K562 (cell line): ENCODE measurements around the gene GSG1. TPM values are rescaled to one million over a fixed set of nuclear protein-coding genes. Genes with fewer than 3 reads are reported as not detected.

Source experiments
- ATAC-seq: fragments of 200-7000 bp; cut with Tn5 transposase; 3 replicates; pipeline ENCODE4 v1.9.1; 2020; ENCODE audit warnings: moderate library complexity
- BruUV-seq: library from RNA; stranded (reverse); fragments of 400-500 nt; replicated peaks from 2 replicates; lab custom pipeline; 2021; lab: Mats Ljungman, UMichigan
- CTCF ChIA-PET: fragments of 300-600 bp; formaldehyde crosslinking; extraction: SDS; loops from one replicate; lab custom pipeline; 2021; ENCODE audit warnings: low intra/inter-chr PET ratio; lab: Yijun Ruan, JAX
- POLR2A ChIA-PET: fragments of 300-600, 350-650 bp; sonication (Branson Sonifier 250); formaldehyde crosslinking; extraction: SDS; loops from one replicate; lab custom pipeline; 2021; ENCODE audit warnings: antibody characterized with exemption, inconsistent platforms; lab: Yijun Ruan, JAX
- DNase-seq, 4 experiments: peaks; one replicate each; pipeline versions ENCODE4 v3.0.0 to v3.0.0-alpha.2; 2011 to 2018; ENCODE audit warnings: low spot score in 3 of 4, mixed read lengths in 3 of 4; ENCODE audit errors: extremely low read depth in 1 of 4
- FAIRE-seq: peaks from 2 replicates; lab custom pipeline; 2011; peaks lifted over from hg19 to GRCh38; lab: Jason Lieb, UNC
- H2AFZ ChIP-seq: 2 replicates; pipeline ENCODE4 v1.6.0; 2011; ENCODE audit warnings: low read depth, low read length, control low read depth, inconsistent platforms
- H3K27ac ChIP-seq: fragments of 200-600 bp; 3 replicates; pipeline ENCODE4 v1.8.0; 2011; ENCODE audit warnings: low read depth, mild to moderate bottlenecking, control low read depth, inconsistent platforms, low read length, moderate library complexity, mixed read lengths; ENCODE audit errors: extremely low read depth
- H3K27me3 ChIP-seq, 2 experiments: fragments of 300-600 bp in 1 of 2; 2 replicates in 1 of 2; 3 replicates in 1 of 2; pipeline versions ENCODE4 v1.6.0 to v1.8.0; 2011; ENCODE audit warnings: inconsistent platforms in 2 of 2, low read length in 2 of 2, mild to moderate bottlenecking in 1 of 2, mixed read lengths in 1 of 2, moderate library complexity in 1 of 2; ENCODE audit not compliant: control insufficient read depth in 2 of 2, insufficient read depth in 2 of 2
- H3K36me3 ChIP-seq: fragments of 300-600 bp; 3 replicates; pipeline ENCODE4 v1.8.0; 2011; ENCODE audit warnings: mild to moderate bottlenecking, low read length, inconsistent platforms; ENCODE audit not compliant: control insufficient read depth, insufficient read depth
- H3K4me1 ChIP-seq, 2 experiments: fragments of 200-600 bp in 1 of 2; replicated peaks in 1 of 2; 2 replicates in 1 of 2; 3 replicates in 1 of 2; pipeline versions ENCODE4 v1.5.1 to v1.8.0; 2011; ENCODE audit warnings: inconsistent platforms in 2 of 2, low read length in 2 of 2, mild to moderate bottlenecking in 1 of 2, mixed read lengths in 1 of 2, moderate library complexity in 1 of 2; ENCODE audit not compliant: control insufficient read depth in 2 of 2, insufficient read depth in 2 of 2
- H3K4me2 ChIP-seq: 2 replicates; pipeline ENCODE4 v1.6.1; 2011; ENCODE audit warnings: low read length, control low read depth, inconsistent platforms, mixed read lengths; ENCODE audit not compliant: insufficient read depth
- H3K4me3 ChIP-seq: fragments of 200-600 bp; sonication (generic), shearing (Covaris generic); 2 replicates; pipeline ENCODE4 v1.5.1; 2016; ENCODE audit warnings: control low read depth, inconsistent platforms
- H3K79me2 ChIP-seq: fragments of 200-600 bp; 3 replicates; pipeline ENCODE4 v1.8.0; 2011; ENCODE audit warnings: low read length, inconsistent platforms; ENCODE audit not compliant: control insufficient read depth, insufficient read depth
- H3K9ac ChIP-seq, 2 experiments: 2 replicates each; pipeline versions ENCODE4 v1.6.0 to v1.6.1; 2011; ENCODE audit warnings: low read depth in 2 of 2, low read length in 2 of 2, control low read depth in 1 of 2, inconsistent platforms in 1 of 2, mild to moderate bottlenecking in 1 of 2, mixed read lengths in 1 of 2; ENCODE audit not compliant: insufficient read depth in 1 of 2
- H3K9me1 ChIP-seq: one replicate; pipeline ENCODE4 v1.6.0; 2011; ENCODE audit warnings: inconsistent platforms, mild to moderate bottlenecking, low read length, moderate library complexity; ENCODE audit not compliant: control insufficient read depth, insufficient read depth
- H3K9me3 ChIP-seq: replicated peaks from 2 replicates; pipeline ENCODE4 v1.5.1; 2011; ENCODE audit warnings: low read depth, low read length, inconsistent platforms; ENCODE audit not compliant: control insufficient read depth, insufficient read depth
- H4K20me1 ChIP-seq: replicated peaks from 2 replicates; pipeline ENCODE4 v1.6.1; 2011; ENCODE audit warnings: low read length, inconsistent platforms, mixed read lengths; ENCODE audit not compliant: control insufficient read depth, insufficient read depth
- MEIS2 ChIP-seq: fragments of 450-650 bp; IDR thresholded peaks from 2 replicates; pipeline ENCODE4 v1.6.1; 2014; ENCODE audit warnings: mild to moderate bottlenecking; ENCODE audit not compliant: partially characterized antibody
- NCOA4 ChIP-seq: fragments of 450-650 bp; IDR thresholded peaks from 2 replicates; pipeline ENCODE4 v1.6.1; 2018; ENCODE audit warnings: mild to moderate bottlenecking; ENCODE audit not compliant: partially characterized antibody
- NFXL1 ChIP-seq: fragments of 450-650 bp; formaldehyde crosslinking; IDR thresholded peaks from 2 replicates; pipeline ENCODE4 v1.4.0; 2021; ENCODE audit warnings: mild to moderate bottlenecking
- PTRF ChIP-seq: fragments of 450-650 bp; IDR thresholded peaks from 2 replicates; pipeline ENCODE4 v1.6.1; 2016; ENCODE audit warnings: mild to moderate bottlenecking, missing genetic modification characterization, missing compliant biosample characterization
- RBM39 ChIP-seq: fragments of 200-400 bp; formaldehyde crosslinking; optimal IDR thresholded peaks from 2 replicates; pipeline ENCODE3; 2018; ENCODE audit warnings: low read depth, low read length
- SRF ChIP-seq, 2 experiments: fragments of 250-450, 450-650 bp in 1 of 2; sonication (Bioruptor Pico) in 1 of 2; sonication (generic) in 1 of 2; formaldehyde crosslinking; IDR thresholded peaks; 2 replicates each; pipeline versions ENCODE4 v1.5.0 to v1.5.1; 2020 to 2022; ENCODE audit warnings: mild to moderate bottlenecking in 1 of 2, missing genetic modification reagents in 1 of 2
- ZNF217 ChIP-seq: sonication (generic); formaldehyde crosslinking; IDR thresholded peaks from 2 replicates; pipeline ENCODE4 v1.8.0; 2022; ENCODE audit warnings: mild to moderate bottlenecking, missing genetic modification reagents
- ZNF354B ChIP-seq: fragments of 250-450 bp; sonication (Bioruptor Pico); IDR thresholded peaks from 2 replicates; pipeline ENCODE4 v1.4.0; 2020
- ZNF699 ChIP-seq: fragments of 250-450 bp; sonication (Bioruptor Pico); IDR thresholded peaks from 2 replicates; pipeline ENCODE4 v1.8.0; 2021; ENCODE audit warnings: mild to moderate bottlenecking, moderate library complexity; ENCODE audit not compliant: insufficient replicate concordance
- ZNF77 ChIP-seq: fragments of 250-450 bp; sonication (Bioruptor Pico); IDR thresholded peaks from 2 replicates; pipeline ENCODE4 v1.5.0; 2020
- WGBS: fragments of 100-300 bp; shearing (Covaris generic); methylation state at CpG from one replicate; pipeline ENCODE4 v1.1.6; 2016; ENCODE audit warnings: low coverage, mixed read lengths; ENCODE audit not compliant: insufficient coverage; ENCODE audit errors: missing lambda C conversion rate; 5-methylcytosine and 5-hydroxymethylcytosine counted together
- in situ Hi-C: fragments of 300-500 bp; cut with MboI; formaldehyde crosslinking; loops from 4 replicates; pipeline ENCODE4 v1.15.0; 2018; ENCODE audit warnings: inconsistent platforms, mixed read lengths
- intact Hi-C: fragments of 100-400 bp; cut with micrococcal nuclease; formaldehyde crosslinking; loops from 2 replicates; pipeline ENCODE4 v1.14.2; 2022
- polyA plus RNA-seq, 8 experiments: library from polyadenylated mRNA; depleted of rRNA in 4 of 8; stranded (reverse) in 5 of 8; unstranded in 3 of 8; fragments of >200 nt; fragmentation: Nextera tagmentation in 2 of 8; fragmentation: Illumina TruSeq in 1 of 8; extraction: Ambion mirVana in 2 of 8; extraction: Trizol in 1 of 8; gene quantifications; 2 replicates each; pipeline versions ENCODE4 v1.2.1 to v1.2.3, GENCODE V29; 2011 to 2014; ENCODE audit warnings: inconsistent platforms in 1 of 8, missing spikeins in 1 of 8
- total RNA-seq, 7 experiments: library from RNA; depleted of rRNA in 6 of 7; stranded (reverse); fragments of >200 nt in 6 of 7; fragmentation: Illumina TruSeq in 2 of 7; extraction: Trizol in 2 of 7; gene quantifications; 2 replicates each; pipeline versions ENCODE4 v1.2.1 to v1.2.3, GENCODE V29; 2011 to 2021; ENCODE audit warnings: low replicate concordance in 1 of 7
- TF ChIP-seq, protein P1 (sequence below): fragments of 450-650 bp; IDR thresholded peaks from one replicate; pipeline ENCODE4 v1.6.1; 2018; ENCODE audit warnings: mild to moderate bottlenecking, moderate library complexity; ENCODE audit not compliant: partially characterized antibody
- TF ChIP-seq, protein P2 (sequence below): fragments of 250-450 bp; sonication (Bioruptor Pico); IDR thresholded peaks from 2 replicates; pipeline ENCODE4 v1.8.0; 2021; ENCODE audit warnings: borderline replicate concordance, mild to moderate bottlenecking, moderate library complexity; ENCODE audit not compliant: poor library complexity, severe bottlenecking
- TF ChIP-seq, protein P3 (sequence below): fragments of 450-650 bp; formaldehyde crosslinking; IDR thresholded peaks from 2 replicates; pipeline ENCODE4 v1.4.0; 2022; ENCODE audit warnings: missing genetic modification characterization
- TF ChIP-seq, protein P4 (sequence below): fragments of 450-650 bp; IDR thresholded peaks from 2 replicates; pipeline ENCODE4 v1.6.1; 2017; ENCODE audit warnings: antibody characterized with exemption

The GSG1 gene
- total and polyA plus RNA-seq, 9 of the 15 experiments (the other 6 are each of a cell fraction or from before 2014, with no cell fraction given), result not detected

DNA sequence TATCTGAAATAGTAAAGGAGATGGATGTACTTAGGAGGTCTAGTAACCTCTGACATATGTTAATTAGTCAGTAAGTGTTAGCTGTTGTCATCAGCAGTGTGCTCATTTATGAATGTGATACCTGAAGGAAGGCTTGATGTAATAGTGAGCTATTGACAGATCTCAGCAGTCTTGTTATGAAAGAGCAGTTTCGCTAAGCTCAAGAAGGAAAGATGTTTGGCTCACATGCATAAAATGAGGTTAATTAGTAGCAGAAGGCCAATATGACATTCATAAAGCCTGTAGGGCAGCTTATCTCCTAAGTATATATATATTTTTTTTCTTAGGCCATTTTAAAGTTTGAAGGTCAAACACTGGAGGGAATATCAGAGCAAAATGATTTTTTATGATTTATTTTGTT is 56.5 kb downstream of the GSG1 start:
- H4K20me1 ChIP-seq, result no peaks in the 10 kb centered on the region
- no peaks in the 10 kb centered on the region for H3K9me3 ChIP-seq
- H3K36me3 ChIP-seq, result no peaks in the 10 kb centered on the region
- H3K9me1 ChIP-seq, result no peaks in the 10 kb centered on the region
- no peak overlapping the region for H3K27ac ChIP-seq
- TF ChIP-seq NCOA4 (no peak), ZNF354B (CRISPR knock-in tag) (no peak), ZNF217 (no peak), SRF (CRISPR knock-in tag; IDR thresholded peaks at IDR 0.05) (no peak), NFXL1 (CRISPR knock-in tag) (no peak), RBM39 (no peak), ZNF699 (CRISPR knock-in tag) (no peak), MEIS2 (no peak), ZNF77 (no peak), PTRF (no peak)
- TF ChIP-seq, protein P1, sequence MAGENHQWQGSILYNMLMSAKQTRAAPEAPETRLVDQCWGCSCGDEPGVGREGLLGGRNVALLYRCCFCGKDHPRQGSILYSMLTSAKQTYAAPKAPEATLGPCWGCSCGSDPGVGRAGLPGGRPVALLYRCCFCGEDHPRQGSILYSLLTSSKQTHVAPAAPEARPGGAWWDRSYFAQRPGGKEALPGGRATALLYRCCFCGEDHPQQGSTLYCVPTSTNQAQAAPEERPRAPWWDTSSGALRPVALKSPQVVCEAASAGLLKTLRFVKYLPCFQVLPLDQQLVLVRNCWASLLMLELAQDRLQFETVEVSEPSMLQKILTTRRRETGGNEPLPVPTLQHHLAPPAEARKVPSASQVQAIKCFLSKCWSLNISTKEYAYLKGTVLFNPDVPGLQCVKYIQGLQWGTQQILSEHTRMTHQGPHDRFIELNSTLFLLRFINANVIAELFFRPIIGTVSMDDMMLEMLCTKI, result no peak
- TF ChIP-seq, protein P2, sequence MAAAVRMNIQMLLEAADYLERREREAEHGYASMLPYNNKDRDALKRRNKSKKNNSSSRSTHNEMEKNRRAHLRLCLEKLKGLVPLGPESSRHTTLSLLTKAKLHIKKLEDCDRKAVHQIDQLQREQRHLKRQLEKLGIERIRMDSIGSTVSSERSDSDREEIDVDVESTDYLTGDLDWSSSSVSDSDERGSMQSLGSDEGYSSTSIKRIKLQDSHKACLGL (CRISPR knock-in tag), result no peak
- TF ChIP-seq, protein P3, sequence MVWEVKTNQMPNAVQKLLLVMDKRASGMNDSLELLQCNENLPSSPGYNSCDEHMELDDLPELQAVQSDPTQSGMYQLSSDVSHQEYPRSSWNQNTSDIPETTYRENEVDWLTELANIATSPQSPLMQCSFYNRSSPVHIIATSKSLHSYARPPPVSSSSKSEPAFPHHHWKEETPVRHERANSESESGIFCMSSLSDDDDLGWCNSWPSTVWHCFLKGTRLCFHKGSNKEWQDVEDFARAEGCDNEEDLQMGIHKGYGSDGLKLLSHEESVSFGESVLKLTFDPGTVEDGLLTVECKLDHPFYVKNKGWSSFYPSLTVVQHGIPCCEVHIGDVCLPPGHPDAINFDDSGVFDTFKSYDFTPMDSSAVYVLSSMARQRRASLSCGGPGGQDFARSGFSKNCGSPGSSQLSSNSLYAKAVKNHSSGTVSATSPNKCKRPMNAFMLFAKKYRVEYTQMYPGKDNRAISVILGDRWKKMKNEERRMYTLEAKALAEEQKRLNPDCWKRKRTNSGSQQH (CRISPR knock-in tag), result no peak
- TF ChIP-seq, protein P4, sequence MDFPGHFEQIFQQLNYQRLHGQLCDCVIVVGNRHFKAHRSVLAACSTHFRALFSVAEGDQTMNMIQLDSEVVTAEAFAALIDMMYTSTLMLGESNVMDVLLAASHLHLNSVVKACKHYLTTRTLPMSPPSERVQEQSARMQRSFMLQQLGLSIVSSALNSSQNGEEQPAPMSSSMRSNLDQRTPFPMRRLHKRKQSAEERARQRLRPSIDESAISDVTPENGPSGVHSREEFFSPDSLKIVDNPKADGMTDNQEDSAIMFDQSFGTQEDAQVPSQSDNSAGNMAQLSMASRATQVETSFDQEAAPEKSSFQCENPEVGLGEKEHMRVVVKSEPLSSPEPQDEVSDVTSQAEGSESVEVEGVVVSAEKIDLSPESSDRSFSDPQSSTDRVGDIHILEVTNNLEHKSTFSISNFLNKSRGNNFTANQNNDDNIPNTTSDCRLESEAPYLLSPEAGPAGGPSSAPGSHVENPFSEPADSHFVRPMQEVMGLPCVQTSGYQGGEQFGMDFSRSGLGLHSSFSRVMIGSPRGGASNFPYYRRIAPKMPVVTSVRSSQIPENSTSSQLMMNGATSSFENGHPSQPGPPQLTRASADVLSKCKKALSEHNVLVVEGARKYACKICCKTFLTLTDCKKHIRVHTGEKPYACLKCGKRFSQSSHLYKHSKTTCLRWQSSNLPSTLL, result no peak
- FAIRE-seq (no peak), DNase-seq (no peak), ATAC-seq (no peak)
- ChIA-PET POLR2A (interaction anchor here (0.6 kb wide), 1 partner anchor 41 kb away, joined by 4 read pairs; no protein-coding TSS in a partner anchor), CTCF (no interaction called here)
- H3K4me3 ChIP-seq, result no peak overlapping the region
- H3K79me2 ChIP-seq, result no peaks in the 10 kb centered on the region
- in situ Hi-C loops (no loop called here), intact Hi-C loops (no loop called here)
- no peak overlapping the region for H3K9ac ChIP-seq
- 21% methylated on average over 1 of the region's 1 CpG for WGBS
- no peak overlapping the region for H3K4me2 ChIP-seq
- peaks cover 0 to 10% of the 10 kb centered on the region in 2 experiments; a peak in 3 of 5 replicates for H3K4me1 ChIP-seq
- H3K27me3 ChIP-seq, result no peaks in the 10 kb centered on the region
- no TSS peak for BruUV-seq
- H2AFZ ChIP-seq, result no peak overlapping the region
